ENCODE results near the gene KCTD2.

The KCTD2 gene

DNA sequence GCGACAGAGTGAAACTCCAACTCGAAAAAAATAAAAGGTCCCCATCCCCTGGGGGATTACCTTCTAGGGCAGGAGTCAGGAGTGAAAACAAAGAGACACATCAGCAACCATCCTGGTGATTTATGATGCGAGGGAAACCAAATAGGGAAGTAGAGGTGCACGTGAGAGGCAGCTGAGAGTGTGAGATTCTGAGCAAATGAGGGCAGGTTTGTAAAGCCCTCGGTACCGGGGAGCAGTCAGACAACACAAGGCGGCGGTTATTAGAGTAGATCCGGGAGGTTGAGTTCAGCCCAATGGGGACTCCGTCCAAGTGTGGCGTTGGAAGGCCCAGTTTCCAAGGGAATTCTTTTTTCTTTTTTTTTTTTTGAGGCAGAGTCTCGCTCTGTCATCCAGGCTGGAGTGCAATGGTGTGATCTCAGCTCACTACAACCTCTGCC, 55.4 kb downstream of the KCTD2 start:
- FAIRE-seq = no peak

GRCh38 chr17:75103601-75104554, 56.9 kb downstream of the KCTD2 start:
- FAIRE-seq = no peak

DNA sequence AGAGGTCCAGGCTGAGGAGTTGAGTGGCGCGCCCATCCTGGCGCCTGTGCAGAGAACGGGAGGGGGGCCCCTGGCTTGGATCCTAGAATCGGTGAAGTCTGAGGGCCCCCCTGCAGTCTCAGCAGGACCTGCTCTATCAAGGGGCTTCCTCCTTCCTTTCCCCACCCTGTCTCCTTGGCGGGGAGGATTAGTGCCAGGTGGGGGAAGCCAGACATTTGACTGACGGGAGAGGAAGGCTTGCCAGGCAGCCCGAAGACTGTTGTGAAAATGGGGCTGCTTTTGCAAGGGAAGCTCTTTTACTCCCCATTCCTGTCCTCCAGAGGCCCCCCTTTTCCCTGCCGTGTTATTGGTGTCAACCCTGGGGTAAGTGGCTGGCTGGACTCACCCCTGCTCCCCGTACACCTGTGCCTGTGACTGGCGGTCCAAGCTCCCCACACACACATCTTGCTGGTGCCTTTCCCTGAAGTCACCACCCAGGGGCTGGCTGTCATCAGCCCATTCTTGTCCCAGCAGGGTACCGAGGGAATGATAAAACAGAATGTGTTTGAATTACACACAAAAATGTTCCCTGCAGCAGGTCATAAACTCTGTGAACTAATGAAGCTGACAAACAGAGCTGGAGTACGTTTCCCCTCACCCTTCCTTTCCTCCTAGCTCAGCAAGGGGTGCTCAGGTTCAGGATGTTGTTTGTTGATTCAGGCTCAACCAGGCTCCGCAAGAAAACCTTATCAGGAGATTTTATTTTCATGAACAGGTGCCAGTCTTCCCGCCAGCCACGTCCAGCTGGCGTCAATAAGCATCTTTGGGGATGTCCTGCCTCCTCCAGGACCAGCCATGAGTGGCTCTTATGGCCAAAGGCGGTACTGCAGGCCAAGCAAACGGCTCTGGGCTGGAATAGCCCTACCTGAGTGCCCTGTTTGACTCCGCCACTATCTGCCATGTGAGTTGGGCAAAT, 58.4 kb downstream of the KCTD2 start:
- peak; percentile 16 for FAIRE-seq

- no peak for FAIRE-seq
Measured at GRCh38 chr17:75108193-75108592, 61.2 kb downstream of the KCTD2 start.

GRCh38 chr17:75109046-75109406, 62.0 kb downstream of the KCTD2 start:
- no peak for FAIRE-seq

DNA sequence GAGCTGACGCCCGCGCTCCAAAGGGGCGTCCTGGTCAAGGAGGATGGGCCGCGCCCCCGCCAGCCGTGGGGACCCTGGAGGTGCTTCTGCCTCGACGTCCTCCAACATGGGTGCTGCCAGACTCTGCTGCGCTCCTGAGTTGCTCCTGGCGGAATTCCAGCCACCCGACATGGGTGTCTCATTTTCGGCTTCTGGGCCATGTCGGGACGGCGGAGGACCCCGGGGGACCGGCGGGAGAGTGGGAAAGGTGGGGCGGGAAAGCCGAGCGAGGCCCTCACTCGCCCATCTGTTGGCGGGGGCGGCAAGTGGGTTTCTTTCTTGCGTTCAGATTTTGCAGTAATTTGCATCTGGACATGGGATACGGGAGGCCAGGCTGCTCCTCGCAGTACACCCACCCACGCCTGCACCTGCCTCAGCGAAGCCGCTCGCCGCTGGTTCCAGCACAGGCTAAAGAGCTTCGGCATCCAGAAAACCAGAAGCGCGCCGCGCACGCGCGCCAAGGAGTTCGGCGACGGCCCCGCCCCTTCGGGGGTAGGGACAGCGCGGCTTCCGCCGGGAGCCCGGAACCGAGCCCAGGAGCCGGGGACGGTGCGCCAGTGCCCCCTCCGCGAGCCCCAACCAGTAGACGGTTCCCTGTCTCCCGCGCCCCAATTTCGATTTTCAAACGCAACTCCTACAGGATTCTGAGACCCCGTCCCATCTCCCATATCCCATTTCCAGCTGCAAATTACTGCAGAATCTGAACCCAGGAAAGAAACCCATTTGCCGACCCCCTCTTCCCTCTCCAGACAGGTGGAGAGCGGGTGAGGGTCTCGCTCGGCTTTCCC, 62.6 kb downstream of the KCTD2 start, which contains the start of gene ARMC7:
ARMC7 (plus strand) TSS at position 563 of the 827 bp plus-strand sequence. CDS start 320 bp downstream, outside the sequence.
- FAIRE-seq = no peak

DNA sequence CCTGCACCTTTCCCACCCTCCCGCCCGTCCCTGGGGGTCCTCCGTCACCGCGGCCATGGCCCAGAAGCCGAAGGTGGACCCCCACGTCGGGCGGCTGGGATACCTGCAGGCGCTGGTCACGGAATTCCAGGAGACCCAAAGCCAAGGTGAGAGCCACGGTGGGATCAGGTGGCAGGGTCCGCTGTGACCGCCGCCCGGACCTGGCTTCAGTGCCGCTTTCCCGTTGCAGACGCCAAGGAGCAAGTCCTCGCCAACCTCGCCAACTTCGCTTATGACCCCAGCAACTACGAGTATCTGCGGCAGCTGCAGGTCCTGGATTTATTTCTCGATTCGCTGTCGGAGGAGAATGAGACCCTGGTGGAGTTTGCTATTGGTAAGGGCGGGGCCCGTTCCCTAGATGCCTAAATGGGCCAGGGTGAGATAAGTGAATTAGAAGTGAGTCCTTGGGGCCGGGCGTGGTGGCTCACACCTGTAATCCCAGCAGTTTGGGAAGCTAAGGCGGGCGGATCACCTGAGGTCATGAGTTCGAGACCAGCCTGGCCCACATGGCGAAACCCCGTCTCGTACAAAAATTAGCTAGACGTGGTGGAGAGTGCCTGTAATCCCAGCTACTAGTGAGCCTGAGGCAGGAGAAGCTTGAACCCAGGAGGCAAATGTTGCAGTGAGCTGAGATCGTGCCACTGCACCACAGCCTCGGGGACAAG, 63.4 kb downstream of the KCTD2 start:
- FAIRE-seq = no peak

DNA sequence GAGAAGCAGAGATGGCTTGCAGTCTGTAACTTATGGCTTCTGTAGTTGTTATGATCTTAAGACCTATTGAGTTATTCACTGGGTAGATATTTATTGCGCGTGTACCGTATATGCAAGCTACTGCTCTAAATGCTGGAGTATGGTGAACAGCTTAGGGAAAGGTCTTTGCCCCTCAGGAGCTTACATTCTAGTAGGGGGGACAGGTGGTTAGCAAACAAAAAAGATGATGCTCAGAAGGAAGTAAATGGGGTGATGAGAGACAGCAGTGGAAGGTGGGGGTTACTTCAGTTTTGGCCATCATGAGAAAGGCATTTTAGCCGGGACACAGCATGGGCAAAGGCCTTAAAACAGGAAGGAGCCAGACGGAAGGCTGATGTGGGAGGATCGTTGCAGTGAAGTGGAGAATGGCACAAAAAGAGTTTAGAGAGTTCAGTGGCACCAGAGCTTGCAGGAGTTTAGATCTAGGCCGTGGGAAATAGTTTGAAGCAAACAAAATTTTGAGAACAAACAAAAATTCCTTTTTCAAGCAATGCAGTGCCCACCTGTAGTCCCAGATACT, 64.8 kb downstream of the KCTD2 start:
- no peak for FAIRE-seq

DNA sequence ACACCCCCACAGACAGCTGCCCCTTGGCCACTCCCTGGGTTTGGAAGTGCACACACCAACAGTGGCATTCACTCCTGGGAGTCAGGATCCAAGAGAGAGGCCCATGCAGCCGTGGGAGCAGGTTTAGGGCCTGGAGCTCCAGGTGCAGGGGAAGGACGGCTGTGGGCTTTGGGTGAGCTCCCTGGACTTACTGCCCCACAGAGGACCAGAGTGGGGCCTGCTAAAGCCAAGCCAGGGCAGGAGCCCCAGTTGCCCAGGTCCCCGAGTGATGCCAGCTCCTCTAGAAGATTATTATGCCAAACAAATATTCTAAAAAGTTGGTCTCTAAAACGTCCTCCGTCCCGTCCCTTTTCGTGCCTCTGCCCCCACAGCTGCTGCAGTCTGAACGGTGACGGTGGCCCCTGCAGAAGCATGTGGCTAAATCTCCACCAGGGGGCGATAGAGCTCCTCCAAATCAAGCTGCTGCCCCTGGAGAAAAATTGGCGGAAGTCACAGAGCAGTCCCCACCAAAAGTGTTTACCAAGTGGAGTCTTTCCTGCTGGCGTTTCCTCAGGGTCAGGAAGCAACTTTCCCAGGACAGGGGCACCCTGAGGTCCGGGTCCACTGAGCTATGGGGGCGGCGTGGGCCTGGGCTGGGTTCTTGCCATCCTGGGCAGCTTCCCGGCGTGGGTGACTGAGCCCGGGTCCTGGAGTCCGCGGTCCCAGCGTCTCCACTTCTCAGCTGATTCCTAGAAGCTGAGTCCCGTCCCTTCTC, 67.0 kb downstream of the KCTD2 start:
- no peak for FAIRE-seq

DNA sequence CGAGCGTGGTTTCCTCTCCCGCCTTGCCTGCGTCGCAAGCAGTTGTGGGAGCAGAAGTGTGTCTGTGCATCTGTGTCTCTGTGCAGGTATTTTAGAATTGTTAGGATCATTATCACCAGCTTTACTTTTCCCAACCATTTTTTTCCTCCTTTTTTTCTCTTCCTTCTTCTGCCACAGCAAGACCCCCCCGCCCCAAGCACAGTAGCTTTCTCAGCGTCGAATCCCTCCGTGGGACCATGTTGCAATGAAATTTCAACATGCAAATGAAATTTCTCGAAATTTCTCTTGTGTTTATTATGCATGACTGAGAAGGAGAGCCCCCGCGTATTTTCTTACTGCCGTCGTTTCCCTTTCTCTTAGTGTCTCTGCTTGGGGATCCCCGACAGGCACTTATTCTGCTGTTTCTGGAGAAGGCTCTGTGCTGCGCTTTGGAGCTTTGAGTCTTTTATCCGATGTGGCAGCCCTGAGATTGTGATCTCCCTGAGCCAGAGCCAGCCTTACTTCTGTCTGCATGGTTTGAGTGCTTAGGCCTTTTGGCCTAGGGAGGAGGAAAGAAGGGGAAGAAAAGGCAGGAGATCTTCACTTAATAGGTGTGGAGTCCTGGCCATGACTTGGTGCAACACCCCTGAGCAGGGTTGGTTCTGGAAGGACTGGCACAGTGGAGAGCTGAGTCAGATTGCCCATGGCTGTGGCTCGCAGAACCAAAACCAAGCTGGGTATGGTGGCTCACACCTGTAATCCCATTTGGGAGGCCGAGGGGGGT, 67.7 kb downstream of the KCTD2 start:
- FAIRE-seq = no peak
